Neural cell (in vitro differentiated cells): ENCODE results near the gene ANKLE1. TPM values are rescaled to one million over a fixed set of nuclear protein-coding genes. Genes with fewer than 3 reads are reported as not detected.

ENCODE experiments used
- H2AFZ ChIP-seq: fragments of 200-600, 300-800 bp; sonication (generic), shearing (Covaris generic); 2 replicates; pipeline ENCODE4 v1.6.0; 2014; ENCODE audit warnings: low read depth, mild to moderate bottlenecking, antibody characterized with exemption, low read length, moderate library complexity
- H3F3A ChIP-seq: fragments of 200-600 bp; shearing (Covaris generic); 2 replicates; pipeline ENCODE4 v1.6.1; 2016; ENCODE audit warnings: mild to moderate bottlenecking, moderate library complexity, mixed read lengths, antibody characterized with exemption, low read length; ENCODE audit not compliant: insufficient read depth, poor library complexity, severe bottlenecking
- H3K27ac ChIP-seq: fragments of 200-600, 300-800 bp; sonication (generic), shearing (Covaris generic); 2 replicates; pipeline ENCODE4 v1.5.1; 2014; ENCODE audit warnings: mild to moderate bottlenecking, low read length, moderate library complexity
- H3K27me3 ChIP-seq: fragments of 300-800, 200-600 bp; sonication (generic), shearing (Covaris generic); 2 replicates; pipeline ENCODE4 v1.6.0; 2014; ENCODE audit warnings: mild to moderate bottlenecking, low read depth, low read length, moderate library complexity; ENCODE audit not compliant: insufficient read depth
- H3K36me3 ChIP-seq: fragments of 300-800, 200-600 bp; sonication (generic), shearing (Covaris generic); 2 replicates; pipeline ENCODE4 v1.5.1; 2014; ENCODE audit warnings: mild to moderate bottlenecking, antibody characterized with exemption, low read length, moderate library complexity; ENCODE audit not compliant: insufficient read depth
- H3K4me2 ChIP-seq: fragments of 300-800, 200-600 bp; sonication (generic), shearing (Covaris generic); 2 replicates; pipeline ENCODE4 v1.6.0; 2014; ENCODE audit warnings: mild to moderate bottlenecking, low read length
- H3K4me3 ChIP-seq: fragments of 300-800, 200-600 bp; sonication (generic), shearing (Covaris generic); 2 replicates; pipeline ENCODE4 v1.5.1; 2014; ENCODE audit warnings: mild to moderate bottlenecking, low read length, moderate library complexity
- H3K79me2 ChIP-seq: fragments of 200-600 bp; shearing (Covaris generic); replicated peaks from 2 replicates; pipeline ENCODE4 v1.6.0; 2014; ENCODE audit warnings: mild to moderate bottlenecking, low read length, moderate library complexity; ENCODE audit not compliant: insufficient read depth
- H3K9ac ChIP-seq: fragments of 300-800, 200-600 bp; sonication (generic), shearing (Covaris generic); 2 replicates; pipeline ENCODE4 v1.6.1; 2016; ENCODE audit warnings: mild to moderate bottlenecking, low read length, mixed read lengths
- H3K9me2 ChIP-seq: fragments of 200-600 bp; shearing (Covaris generic); 2 replicates; pipeline ENCODE4 v1.6.1; 2016; ENCODE audit warnings: mild to moderate bottlenecking, low read length, mixed read lengths; ENCODE audit not compliant: insufficient read depth
- H3K9me3 ChIP-seq: fragments of 200-600, 300-800 bp; sonication (generic), shearing (Covaris generic); 2 replicates; pipeline ENCODE4 v1.6.1; 2016; ENCODE audit warnings: mild to moderate bottlenecking, mixed run types, low read length, moderate library complexity, mixed read lengths
- H4K20me1 ChIP-seq: fragments of 200-600 bp; shearing (Covaris generic); 2 replicates; pipeline ENCODE4 v1.6.1; 2016; ENCODE audit warnings: mild to moderate bottlenecking, mixed run types; ENCODE audit not compliant: insufficient read depth
- CTCF ChIP-seq: fragments of 450-650 bp; IDR thresholded peaks from 2 replicates; pipeline ENCODE4 v1.5.1; 2014; ENCODE audit warnings: antibody characterized with exemption, mild to moderate bottlenecking, moderate library complexity; ENCODE audit not compliant: poor library complexity, severe bottlenecking
- EP300 ChIP-seq: fragments of 450-650 bp; conservative IDR thresholded peaks from 2 replicates; pipeline ENCODE4 v1.6.1; 2014; ENCODE audit warnings: antibody characterized with exemption, mild to moderate bottlenecking, moderate library complexity; ENCODE audit not compliant: poor library complexity, severe bottlenecking
- EZH2 ChIP-seq: fragments of 200-600, 300-800 bp; shearing (Covaris generic), sonication (generic); IDR thresholded peaks from 2 replicates; pipeline ENCODE4 v1.6.1; 2014; ENCODE audit warnings: antibody characterized with exemption, low read length, borderline replicate concordance, mild to moderate bottlenecking; ENCODE audit not compliant: insufficient read depth, poor library complexity, severe bottlenecking
- MXI1 ChIP-seq: fragments of 450-650 bp; conservative IDR thresholded peaks from 2 replicates; pipeline ENCODE4 v1.6.1; 2014; ENCODE audit warnings: antibody characterized with exemption, mild to moderate bottlenecking; ENCODE audit not compliant: poor library complexity, severe bottlenecking
- POLR2AphosphoS5 ChIP-seq: IDR thresholded peaks from 2 replicates; pipeline ENCODE4 v1.6.1; 2012
- RAD21 ChIP-seq: fragments of 450-650 bp; conservative IDR thresholded peaks from 2 replicates; pipeline ENCODE4 v1.6.1; 2014; ENCODE audit warnings: antibody characterized with exemption, mild to moderate bottlenecking, moderate library complexity
- REST ChIP-seq: IDR thresholded peaks from 2 replicates; pipeline ENCODE4 v1.6.1; 2012; ENCODE audit warnings: borderline replicate concordance
- SMC3 ChIP-seq: fragments of 450-650 bp; conservative IDR thresholded peaks from 2 replicates; pipeline ENCODE4 v1.6.1; 2014; ENCODE audit warnings: antibody characterized with exemption, mild to moderate bottlenecking, moderate library complexity; ENCODE audit not compliant: poor library complexity
- TAF1 ChIP-seq: IDR thresholded peaks from 2 replicates; pipeline ENCODE4 v1.6.1; 2012; ENCODE audit warnings: low read depth
- polyA plus RNA-seq: library from polyadenylated mRNA; depleted of rRNA; stranded (reverse); fragments of >200 nt; gene quantifications from 2 replicates; pipeline ENCODE4 v1.2.3, GENCODE V29; 2014

The ANKLE1 gene
- polyA plus RNA-seq, 1 donor from 2014 or later = 9.3 TPM

DNA sequence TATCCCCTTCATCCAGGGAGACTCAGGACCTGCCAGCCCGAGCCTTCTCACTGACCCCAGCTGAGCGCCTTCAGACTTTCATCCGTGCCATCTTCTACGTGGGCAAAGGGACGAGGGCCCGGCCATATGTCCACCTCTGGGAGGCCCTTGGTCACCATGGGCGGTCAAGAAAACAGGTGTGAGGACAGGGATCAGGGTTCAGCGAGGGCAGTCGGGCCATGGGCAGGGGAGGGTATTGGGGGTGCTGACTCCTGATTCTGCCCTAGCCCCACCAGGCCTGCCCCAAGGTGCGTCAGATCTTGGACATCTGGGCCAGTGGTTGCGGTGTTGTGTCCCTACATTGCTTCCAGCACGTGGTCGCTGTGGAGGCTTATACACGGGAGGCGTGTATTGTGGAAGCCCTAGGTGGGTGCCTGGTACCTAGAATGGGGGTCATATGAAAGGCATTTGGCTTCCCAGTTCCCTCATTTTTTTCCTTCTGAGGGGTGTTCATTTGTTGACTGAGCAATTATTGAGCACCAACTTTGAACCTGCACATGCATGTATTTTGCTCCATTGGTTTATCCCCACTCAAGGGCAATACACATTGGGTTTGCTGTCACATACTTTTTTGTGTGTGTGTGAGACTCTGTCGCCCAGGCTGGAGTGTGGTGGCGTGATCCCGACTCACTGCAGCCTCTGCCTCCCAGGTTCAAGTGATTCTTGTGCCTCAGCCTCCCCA is 3.9 kb downstream of the ANKLE1 start:
- Histone ChIP-seq H3K9ac (no peak overlapping the region), H3K9me3 (no peaks in the 10 kb centered on the region), H3K27ac (no peak overlapping the region), H4K20me1 (no peaks in the 10 kb centered on the region), H3F3A (no peaks in the 10 kb centered on the region), H3K9me2 (no peaks in the 10 kb centered on the region), H3K4me3 (no peak overlapping the region), H3K36me3 (no peaks in the 10 kb centered on the region), H2AFZ (no peak overlapping the region), H3K79me2 (no peaks in the 10 kb centered on the region), H3K27me3 (peaks cover 12% of the 10 kb centered on the region), H3K4me2 (no peak overlapping the region)
- TF ChIP-seq SMC3 = no peak
- no peak for TF ChIP-seq TAF1
- no peak for TF ChIP-seq MXI1
- TF ChIP-seq POLR2AphosphoS5 = no peak
- TF ChIP-seq EP300 = no peak
- no peak for TF ChIP-seq REST

- peaks cover 12% of the 10 kb centered on the region for H3K27me3 ChIP-seq
- no peak overlapping the region for H3K4me2 ChIP-seq
- H3K36me3 ChIP-seq = no peaks in the 10 kb centered on the region
- no peak overlapping the region for H3K9ac ChIP-seq
- H3K4me3 ChIP-seq = no peak overlapping the region
- H4K20me1 ChIP-seq = no peaks in the 10 kb centered on the region
- no peaks in the 10 kb centered on the region for H3F3A ChIP-seq
- no peaks in the 10 kb centered on the region for H3K9me3 ChIP-seq
- no peaks in the 10 kb centered on the region for H3K9me2 ChIP-seq
- H3K27ac ChIP-seq = no peak overlapping the region
- TF ChIP-seq TAF1 (no peak), REST (no peak), CTCF (no peak), RAD21 (no peak), POLR2AphosphoS5 (no peak), EP300 (no peak), MXI1 (no peak), EZH2 (no peak), SMC3 (no peak)
- H2AFZ ChIP-seq = no peak overlapping the region
- H3K79me2 ChIP-seq = no peaks in the 10 kb centered on the region
These were observed 4.6 kb downstream of the ANKLE1 start for GRCh38 chr19:17286263-17286662.
